A549 (cell line): ENCODE measurements around the gene FRMD1.

Experiments used
- CTCF ChIP-seq: fragments of >200 bp; sonication (Bioruptor Twin); formaldehyde crosslinking; IDR thresholded peaks from 3 replicates; pipeline ENCODE4 v1.5.1; 2016
- EP300 ChIP-seq, 2 experiments: fragments of >200 bp; sonication (Bioruptor Twin); formaldehyde crosslinking; IDR thresholded peaks; 2 replicates in 1 of 2; 3 replicates in 1 of 2; pipeline ENCODE4 v1.6.1; 2016 to 2017
- JUNB ChIP-seq: fragments of >200 bp; sonication (Bioruptor Twin); formaldehyde crosslinking; IDR thresholded peaks from 2 replicates; pipeline ENCODE4 v1.6.1; 2016
- NPAS2 ChIP-seq: fragments of 250-450 bp; sonication (Bioruptor Pico); IDR thresholded peaks from 2 replicates; pipeline ENCODE4 v1.8.0; 2022; ENCODE audit warnings: mild to moderate bottlenecking, moderate library complexity, borderline replicate concordance
- POLR2A ChIP-seq: IDR thresholded peaks from 2 replicates; pipeline ENCODE4 v1.6.1; 2012; ENCODE audit warnings: mild to moderate bottlenecking, low read length
- RAD21 ChIP-seq, 2 experiments: fragments of >200 bp in 1 of 2; sonication (Bioruptor Twin) in 1 of 2; formaldehyde crosslinking in 1 of 2; IDR thresholded peaks in 1 of 2; conservative IDR thresholded peaks in 1 of 2; 2 replicates in 1 of 2; 3 replicates in 1 of 2; pipeline ENCODE4 v1.6.1; 2012 to 2018; ENCODE audit warnings: inconsistent platforms in 1 of 2
- RARB ChIP-seq: fragments of 250-450 bp; sonication (Bioruptor Pico); IDR thresholded peaks from 2 replicates; pipeline ENCODE4 v1.8.0; 2021; ENCODE audit warnings: mild to moderate bottlenecking, moderate library complexity
- TF ChIP-seq, protein P1 (sequence below): IDR thresholded peaks from 2 replicates; pipeline ENCODE4 v1.6.1; 2012

DNA sequence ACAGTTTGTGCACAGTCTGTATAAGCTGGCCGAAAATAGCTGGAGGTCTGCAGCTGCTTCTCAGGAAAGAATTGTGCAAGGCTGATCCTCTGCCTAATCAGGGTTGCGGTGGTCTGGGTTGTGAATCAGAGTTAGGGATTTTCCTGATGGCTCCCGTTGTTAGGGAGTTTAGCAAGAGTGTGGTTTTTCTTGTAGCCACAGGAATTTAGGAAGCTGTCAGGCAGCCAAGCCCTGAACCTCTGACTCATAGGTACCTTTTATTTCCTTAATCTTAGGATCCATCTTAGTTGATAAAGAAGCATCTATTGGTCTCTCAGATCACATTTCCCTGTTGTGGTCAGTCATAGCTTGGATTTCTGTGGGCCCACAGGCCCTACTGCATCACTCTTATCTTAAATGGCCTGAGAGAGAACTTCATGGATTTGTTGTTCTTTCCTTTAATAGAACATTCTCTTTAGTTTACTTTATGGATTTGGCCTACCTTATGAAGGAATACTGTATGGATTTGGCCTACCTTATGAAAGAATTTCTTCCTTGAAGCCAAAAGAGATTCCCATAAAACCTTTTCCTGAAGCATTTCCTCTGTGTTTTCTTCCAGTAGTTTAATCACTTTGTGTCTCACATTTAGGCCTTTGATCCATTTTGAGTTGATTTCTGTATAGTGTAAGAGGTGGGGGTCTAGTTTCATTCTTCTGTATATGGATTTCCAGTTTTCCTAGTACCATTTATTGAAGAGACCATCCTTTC is 71.2 kb downstream of the FRMD1 start:
- TF ChIP-seq CTCF (no peak), NPAS2 (CRISPR knock-in tag) (no peak), POLR2A (no peak), RAD21 (conservative IDR thresholded peaks at IDR 0.05 in 1 of 2, IDR thresholded peaks at IDR 0.05 in 1 of 2) (0 out of 5 replicates have a peak, but pooled peaks have one; percentile 5 to 19), EP300 (IDR thresholded peaks at IDR 0.05) (peak; percentile 10 to 65; a peak in 1 of 5 replicates), RARB (CRISPR knock-in tag) (no peak), JUNB (peak; percentile 66)
- TF ChIP-seq, protein P1, sequence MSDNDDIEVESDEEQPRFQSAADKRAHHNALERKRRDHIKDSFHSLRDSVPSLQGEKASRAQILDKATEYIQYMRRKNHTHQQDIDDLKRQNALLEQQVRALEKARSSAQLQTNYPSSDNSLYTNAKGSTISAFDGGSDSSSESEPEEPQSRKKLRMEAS, result no peak; the same call in 1 of the 2 replicates
